Activated CD4-positive, alpha-beta T cell treated with anti-CD3 and anti-CD28 coated beads for 4 hours (primary cell): Measurements from ENCODE around the gene RIT2.
"Not testable (repeated sequence)": the region's sequence is repeated elsewhere in the genome, so short reads cannot be mapped to it uniquely, and the experiment has no call there.

Experiments
- DNase-seq, 2 donors: peaks; one replicate each; pipeline ENCODE4 v3.0.0-alpha.2; 2020

Gene RIT2

DNA sequence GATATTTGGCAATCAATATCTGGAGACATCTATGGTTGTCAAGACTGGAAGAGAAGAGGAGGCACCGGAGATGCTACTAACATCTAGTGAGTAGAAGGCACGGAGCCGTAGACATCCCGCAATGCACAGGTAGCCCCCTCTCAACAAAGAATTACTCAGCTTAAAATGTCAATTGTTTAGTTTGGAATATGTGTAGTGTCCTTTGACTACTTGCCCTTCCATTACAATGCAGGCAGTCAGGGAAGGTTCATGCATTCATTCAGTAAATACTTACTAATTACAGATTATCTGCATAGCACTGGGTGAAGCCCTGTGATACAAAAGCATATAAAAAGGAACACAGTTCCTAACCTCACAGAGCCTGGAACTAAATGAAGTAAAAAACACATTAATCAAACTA is 294.0 kb downstream of the RIT2 start:
- no peak for DNase-seq

GRCh38 chr18:42814618-42815017 is 300.9 kb downstream of the RIT2 start:
- DNase-seq = no peak

DNA sequence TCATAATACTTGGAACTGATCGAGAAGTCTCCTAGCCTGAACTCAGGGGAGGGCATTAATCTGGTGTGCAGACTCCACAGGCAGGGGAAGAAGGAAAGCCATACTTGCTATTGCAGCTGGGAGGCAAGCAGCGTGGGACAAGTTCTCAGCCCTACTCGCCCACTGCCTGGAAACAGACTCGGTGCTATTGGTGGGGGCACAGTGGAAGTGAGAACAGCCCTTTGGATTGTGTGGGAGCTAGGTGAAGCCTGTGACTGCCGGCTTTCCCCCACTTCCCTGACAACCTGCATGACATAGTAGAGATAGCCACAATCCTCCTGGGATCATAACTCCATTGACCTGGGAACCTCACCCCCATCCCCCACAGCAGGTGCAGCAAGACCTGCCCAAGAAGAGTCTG is 301.3 kb downstream of the RIT2 start:
- no peak for DNase-seq

DNA sequence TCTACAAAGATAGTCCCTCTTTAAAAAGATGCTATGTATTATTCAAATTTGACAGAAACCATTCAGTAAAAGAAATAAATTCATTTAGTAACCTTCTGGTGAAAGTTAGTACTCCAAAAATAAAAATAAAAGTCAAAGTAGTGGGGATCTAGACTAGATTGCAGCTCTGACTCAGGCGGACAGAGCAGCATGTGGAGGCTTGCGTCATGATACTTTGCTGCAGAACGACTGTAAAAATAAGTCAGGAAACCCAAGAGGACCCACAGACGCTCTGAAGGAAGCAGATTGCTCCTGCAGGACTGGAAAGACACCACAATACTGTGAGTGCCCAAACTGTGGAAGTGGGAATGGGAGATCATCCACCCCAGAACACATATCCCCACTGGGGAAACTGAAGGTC is 301.9 kb downstream of the RIT2 start:
- no peak for DNase-seq

GRCh38 chr18:42807887-42808286 is 307.6 kb downstream of the RIT2 start:
- no peak for DNase-seq

DNA sequence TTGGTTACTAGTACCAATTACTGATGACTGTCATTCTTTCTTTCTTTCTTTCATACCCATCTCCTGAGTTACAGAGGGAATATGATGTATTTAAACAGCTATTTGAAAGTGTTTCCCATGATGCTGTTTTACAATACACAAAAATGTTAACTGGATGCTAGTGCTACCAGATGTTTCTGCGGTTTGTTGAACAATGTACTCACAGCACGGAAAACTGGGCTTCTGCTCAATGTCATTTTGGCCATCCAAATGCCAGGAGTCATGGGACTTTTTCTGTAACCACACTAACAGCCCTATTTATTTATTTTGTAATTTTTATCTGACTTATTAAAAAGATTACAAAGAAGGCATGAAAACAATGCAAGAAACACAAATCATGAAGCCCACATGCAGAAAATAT is 313.8 kb downstream of the RIT2 start:
- no peak for DNase-seq

DNA sequence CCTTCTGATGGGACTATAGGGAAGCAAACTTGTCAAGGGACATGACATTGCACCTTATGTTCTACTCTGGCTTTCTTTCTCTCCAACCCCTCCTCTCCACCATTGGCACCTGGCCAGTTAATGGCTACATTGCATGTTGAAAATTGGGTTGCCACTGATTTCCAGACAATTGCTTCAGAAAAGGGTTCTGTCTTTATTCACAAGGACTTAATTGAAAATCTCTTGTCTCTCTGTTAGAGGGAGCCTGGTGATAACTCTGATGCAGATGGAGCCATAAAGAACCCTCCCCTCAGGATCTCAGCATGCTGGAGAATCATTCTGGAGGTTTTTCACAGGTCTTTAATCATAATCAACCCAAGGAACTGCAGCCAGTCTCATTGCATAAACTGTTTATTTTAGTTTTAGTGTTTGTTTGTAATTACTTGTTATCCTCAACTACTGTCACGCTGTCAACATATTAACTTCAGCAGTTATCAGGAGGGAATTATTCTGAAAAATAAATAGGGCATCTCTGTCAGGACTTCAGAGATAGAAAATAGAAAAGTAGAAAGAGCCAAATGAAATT is 316.8 kb downstream of the RIT2 start:
- DNase-seq = no peak

DNA sequence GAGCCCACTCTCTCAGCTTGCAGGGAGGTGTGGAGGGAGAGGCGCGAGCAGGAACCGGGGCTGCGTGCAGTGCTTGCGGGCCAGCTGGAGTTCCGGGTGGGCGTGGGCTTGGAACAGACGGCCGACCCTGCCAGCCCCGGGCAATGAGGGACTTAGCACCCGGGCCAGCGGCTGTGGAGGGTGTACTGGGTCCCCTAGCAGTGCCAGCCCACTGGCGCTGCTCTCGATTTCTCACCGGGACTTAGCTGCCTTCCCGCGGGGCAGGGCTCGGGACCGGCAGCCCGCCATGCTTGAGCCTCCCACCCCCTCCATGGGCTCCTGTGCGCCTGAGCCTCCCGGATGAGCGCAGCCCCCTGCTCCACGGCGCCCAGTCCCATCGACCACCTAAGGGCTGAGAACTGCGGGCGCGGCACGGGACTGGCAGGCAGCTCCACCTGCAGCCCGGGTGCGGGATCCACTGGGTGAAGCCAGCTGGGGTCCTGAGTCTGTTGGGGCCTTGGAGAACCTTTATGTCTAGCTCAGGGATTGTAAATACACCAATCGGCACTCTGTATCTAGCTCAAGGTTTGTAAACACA is 320.2 kb downstream of the RIT2 start:
- not testable (repeated sequence) for DNase-seq

DNA sequence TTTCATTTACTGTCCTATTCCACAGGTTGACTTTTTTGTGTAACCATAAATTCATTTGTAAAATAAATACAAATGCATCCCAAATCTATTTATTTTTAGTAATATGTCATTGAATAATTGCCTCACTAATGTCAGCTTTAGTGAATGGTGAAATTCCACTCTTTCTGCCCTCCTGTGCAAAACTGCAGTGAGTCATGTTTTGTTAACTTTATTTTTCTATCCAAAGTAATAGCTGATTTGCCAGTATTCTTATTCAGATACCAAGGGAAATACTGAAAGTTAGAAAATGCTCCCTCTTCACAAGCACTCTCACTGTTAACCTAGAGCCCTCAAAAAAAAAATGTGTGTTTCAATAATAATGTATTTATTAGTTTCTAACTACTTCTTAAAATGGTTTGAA is 322.8 kb downstream of the RIT2 start:
- no peak for DNase-seq

- no peak for DNase-seq
Measured at GRCh38 chr18:42784632-42785031, 330.9 kb downstream of the RIT2 start.

DNA sequence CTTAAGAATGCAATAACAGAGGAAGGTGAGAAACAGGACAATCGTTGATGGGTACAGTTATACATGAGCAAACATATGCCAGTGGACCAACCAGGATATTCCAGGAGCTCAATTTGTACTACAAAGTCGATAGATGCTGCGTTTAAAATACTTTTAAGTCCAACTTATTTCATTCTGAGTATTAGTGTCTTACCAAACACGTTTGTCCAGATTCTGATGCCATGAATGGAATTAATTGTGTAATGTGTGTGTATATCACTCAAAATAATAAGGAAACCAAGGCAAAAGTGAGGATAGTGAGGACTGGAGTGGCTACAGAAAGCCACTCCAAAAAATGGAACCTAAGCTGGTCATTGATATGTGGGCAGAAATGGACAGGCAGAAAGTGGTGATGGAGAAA is 332.6 kb downstream of the RIT2 start:
- DNase-seq = no peak

DNA sequence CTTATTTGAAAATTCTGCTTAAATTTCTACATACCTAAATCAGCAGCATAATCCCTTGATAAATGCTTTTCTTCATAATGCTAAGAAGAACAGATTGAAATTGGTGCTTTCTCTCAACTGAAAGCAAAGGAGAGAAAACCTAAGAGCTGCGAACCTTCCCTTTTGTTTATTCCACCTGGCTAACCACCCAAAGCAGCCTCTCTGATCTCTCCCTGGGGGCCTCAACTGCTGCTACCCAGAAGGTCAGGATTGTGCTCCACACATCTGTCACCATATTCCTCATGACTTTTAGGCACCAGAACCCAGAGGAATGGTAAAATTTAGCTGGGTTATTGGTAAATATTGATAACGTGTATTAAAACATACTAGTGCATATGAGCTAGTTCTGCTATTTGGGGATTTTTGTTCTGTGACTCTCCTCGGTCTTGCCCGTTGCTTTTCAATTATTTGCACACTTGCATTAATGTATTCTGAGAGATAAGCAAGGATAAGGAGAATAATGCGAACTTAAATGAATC is 334.1 kb downstream of the RIT2 start:
- DNase-seq = no peak

DNA sequence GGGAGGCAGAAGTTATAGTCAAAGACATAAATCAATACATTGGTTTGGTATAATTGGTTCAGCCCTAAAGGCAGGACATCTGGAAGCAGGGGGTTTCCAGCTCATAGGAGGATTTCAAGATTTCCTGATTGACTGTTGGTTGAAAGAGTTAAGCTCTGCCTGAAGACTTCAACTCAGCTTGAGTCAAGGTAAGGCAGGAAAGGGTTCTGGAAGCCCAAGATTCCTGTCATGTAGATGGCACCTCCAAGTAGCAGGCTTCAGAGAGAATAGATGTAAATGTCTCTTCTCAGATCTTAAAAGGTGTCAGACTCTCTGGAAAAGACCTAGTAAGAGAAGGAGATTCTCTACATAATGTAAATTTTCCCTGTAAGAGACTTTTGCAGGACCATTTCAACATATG is 335.3 kb downstream of the RIT2 start:
- no peak for DNase-seq

DNA sequence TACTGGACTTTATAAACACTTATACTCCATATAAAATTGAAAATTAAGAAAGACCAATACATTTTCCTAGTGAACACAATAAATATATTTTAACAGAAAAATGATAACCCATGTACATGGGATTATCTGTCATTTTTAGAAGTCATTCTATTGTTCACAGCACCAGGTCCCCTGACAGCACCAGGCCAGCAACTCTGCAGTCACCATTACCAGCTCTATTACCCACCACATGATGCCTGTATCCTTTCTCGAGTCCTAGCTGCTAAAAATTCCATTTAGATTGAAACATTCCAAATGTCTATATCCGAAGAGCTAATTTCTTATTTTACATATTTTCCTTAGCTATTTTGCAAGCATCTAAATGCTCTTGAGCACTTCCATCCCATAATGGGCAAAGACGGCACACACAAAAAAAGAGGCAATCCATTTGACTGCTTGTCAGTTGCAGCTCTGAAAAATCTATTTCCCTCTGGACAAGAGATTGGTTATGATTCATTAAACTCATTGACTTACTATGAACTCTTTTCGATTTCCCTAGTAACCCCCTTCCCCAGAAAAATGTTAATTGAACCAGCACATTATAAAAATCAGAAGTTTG is 336.9 kb downstream of the RIT2 start:
- no peak for DNase-seq

DNA sequence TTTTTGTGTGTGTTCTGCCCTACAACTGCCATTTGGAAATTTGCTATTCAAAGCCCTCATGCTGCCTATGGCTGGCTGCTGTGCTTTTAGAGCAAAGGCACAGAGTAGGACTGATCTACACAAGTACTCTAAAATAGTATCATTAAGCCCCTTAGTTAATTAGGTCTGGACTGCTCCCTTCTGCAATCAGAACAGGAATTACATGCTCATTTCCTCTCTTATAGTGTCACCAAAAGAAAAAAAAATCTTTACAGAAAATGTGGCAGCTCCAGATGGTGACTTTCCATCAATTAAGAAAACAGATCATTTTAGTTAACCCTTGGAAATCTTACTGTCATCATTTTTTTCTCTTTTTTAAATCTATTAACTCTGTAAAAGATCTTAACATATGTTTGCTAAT is 337.5 kb downstream of the RIT2 start:
- no peak for DNase-seq

- no peak for DNase-seq
Measured at GRCh38 chr18:42773870-42774269, 341.6 kb downstream of the RIT2 start.

DNA sequence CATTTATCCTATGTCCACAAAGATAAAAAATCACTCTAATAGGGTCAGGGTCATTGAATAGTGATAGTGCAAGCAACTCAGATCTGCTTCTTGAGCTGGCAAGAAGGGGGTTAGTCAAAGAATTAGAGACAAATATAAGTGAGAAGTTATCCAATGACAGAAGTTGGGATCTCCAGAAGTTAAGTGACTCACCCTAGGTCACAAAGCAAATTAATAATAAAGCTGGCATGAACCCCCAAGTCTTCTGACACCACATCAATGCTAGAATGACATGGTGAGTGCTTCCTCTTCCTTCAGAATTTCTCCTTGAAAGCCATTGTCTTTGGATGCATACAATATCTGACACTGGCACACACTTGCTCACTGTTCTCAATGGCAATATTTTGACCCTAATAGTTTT is 343.5 kb downstream of the RIT2 start:
- no peak for DNase-seq

- no peak for DNase-seq
Measured at GRCh38 chr18:42765302-42765701, 350.2 kb downstream of the RIT2 start.

DNA sequence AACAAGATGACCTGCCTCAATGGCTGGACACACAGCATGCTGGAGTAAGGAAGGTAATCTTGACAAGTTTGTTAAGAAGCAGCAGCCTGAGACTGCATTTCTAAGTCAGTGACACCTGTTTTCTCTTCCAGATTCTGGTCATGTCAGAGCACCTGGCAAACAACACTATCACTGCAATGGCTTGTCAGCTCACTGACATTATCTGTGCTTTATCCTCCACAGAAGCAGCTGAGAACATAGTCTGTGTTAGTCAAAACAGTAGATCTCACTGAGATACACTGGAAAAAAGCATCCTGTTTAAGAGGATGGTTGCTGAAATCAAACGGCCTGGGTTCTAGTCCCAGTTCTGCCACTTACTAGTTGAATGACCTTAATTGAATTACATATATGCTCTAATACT is 355.2 kb downstream of the RIT2 start:
- DNase-seq = no peak

DNA sequence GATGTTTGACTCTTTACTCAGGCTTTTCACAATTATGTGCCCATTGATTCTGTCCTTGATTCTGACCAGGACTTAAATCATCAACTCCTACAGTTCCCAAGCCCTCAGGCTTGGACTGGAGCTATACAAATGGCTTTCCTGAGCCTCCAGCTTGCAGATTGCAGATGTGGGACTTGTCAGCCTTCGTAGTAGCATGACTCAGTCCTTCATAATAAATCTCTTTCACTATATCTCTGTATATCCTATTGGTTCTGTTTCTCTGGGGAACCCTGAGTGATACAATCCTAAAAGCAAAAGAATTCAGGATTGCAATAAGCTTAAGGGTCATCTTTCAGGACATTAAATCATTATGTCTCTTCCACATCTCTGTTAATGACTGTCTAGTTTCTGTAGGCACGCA is 356.6 kb downstream of the RIT2 start:
- DNase-seq = no peak

DNA sequence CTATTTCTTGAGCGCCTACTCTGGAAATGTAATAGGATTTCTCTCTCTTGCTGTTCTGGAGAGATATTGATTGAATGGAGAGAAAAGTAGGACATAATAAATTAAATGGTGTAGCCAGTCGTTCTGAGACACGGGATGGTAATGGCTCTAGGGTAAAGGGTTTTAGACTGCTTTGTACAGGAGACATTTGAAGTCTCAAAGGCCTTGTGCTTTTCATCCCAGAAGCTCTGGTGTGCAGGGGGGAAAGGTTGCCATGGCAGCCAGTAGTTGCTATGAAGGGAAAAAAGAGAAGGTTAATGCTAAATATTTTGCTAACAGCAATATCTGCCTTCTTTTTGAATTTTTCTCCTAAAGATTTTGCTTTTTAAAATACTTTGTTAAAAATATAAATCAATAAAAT is 359.3 kb downstream of the RIT2 start:
- no peak for DNase-seq

DNA sequence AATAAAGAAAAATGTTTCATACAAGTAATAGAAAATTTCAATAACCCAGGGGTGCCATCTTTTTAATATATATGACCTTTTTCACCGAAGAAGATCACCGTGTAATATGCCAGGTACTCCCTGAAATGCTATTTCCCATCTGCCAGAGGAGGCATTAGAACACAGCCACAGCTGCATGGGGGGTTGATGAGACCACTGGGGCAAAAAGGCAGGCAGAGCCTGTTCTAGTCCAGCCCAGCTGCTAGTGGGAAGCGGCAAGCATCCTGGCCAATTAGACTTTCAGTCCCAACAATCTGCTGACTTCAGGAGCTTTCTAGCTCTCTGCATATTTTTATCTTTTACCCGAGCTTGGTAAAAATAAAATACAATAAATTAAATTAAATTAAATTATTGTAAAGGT is 362.6 kb downstream of the RIT2 start:
- no peak for DNase-seq

GRCh38 chr18:42746794-42747193 is 368.7 kb downstream of the RIT2 start:
- DNase-seq = no peak

DNA sequence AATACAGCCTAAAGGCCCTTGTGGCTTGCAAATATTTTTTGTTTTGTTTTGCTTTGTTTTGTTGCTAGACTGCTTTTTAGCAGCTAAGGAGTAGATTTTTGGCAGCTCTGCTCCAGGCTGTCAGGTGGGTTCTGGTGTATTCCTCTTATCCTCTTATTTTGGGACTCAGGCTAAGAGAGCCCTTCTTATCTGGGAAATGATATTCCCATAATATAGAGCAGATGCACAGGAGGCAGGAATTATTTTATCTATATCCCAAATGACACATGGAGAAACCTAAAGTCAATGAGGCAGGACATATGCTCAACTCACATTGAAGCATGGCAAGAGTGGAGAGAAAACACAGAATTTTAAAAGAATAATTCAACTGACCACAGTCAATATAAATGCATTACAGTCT is 369.6 kb downstream of the RIT2 start:
- DNase-seq = no peak

DNA sequence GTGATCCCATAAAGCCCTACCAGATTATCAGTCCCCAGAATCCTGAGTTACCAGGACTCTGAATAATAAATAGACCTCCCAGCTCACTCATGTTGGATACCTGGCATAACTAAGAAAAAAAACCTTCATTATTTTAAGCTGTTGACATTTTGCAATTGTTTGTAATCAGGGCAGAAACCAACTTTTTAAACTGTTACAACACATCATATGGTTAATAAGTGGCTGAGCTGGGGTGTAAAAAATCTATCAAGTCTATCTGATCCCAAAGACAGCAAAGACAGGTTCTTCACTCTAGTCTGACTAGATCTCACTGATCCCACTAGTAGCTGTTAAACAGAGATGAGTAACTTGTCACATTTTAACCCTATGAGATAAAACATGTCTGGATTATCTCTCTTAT is 370.3 kb downstream of the RIT2 start:
- no peak for DNase-seq
